ENCODE data around the gene EGFLAM. TPM values are rescaled to one million over a fixed set of nuclear protein-coding genes. Genes with fewer than 3 reads are reported as not detected.

Gene EGFLAM
- total RNA-seq = 132 TPM
- long read RNA-seq, transcript EGFLAM-207 (6 exons, 889 nt) = minor isoform, 7 of 556 reads
- long read RNA-seq, transcript EGFLAM-205 (6 exons, 1,299 nt) = major isoform, 491 of 556 reads
- long read RNA-seq, transcript EGFLAM-211 (5 exons, 676 nt) = minor isoform, 6 of 556 reads
- long read RNA-seq, partial matches to known transcripts = 9 of 556 reads
- long read RNA-seq, other reads (novel, unspliced or antisense) = 42 of 556 reads

DNA sequence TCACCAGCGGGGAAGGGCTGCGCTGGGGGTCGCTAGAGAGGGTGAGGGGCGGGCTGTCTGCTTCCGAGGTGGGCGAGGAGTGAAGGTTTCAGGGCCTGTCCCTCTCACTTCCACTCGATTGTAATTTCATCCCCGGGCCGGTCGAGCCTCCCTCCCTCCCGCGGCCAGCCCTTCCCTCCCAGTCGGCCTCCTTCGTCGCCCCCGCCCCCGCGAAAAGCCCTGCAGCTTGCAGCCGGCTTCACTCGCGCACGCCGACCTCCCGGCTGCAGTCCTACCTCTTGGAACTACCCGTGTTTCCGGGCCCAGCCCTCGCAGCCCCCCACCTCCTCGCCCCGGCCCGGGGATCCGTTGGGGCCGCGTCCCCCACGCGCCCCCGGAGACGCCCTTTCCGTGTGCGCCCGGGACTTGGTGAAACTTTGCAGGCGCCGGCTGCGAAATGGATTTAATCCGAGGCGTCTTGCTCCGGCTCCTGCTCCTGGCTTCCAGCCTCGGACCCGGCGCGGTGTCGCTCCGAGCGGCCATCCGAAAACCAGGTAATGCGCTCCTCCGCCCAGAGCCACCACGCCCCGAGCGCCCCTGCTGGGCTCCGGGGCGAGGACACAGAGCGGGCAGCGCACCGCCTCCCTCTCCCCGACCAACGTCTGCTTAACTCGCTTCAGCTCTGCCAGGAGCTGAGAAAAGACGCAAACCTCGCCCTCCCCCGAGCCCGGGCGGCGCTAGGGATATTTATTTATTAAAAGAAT is at the start of gene EGFLAM:
EGFLAM (plus strand) TSS at position 241 of the 743 bp plus-strand sequence; CDS start at position 437, 196 bp downstream.
- no peak for DNase-seq (ENCODE audit: low spot score)

DNA sequence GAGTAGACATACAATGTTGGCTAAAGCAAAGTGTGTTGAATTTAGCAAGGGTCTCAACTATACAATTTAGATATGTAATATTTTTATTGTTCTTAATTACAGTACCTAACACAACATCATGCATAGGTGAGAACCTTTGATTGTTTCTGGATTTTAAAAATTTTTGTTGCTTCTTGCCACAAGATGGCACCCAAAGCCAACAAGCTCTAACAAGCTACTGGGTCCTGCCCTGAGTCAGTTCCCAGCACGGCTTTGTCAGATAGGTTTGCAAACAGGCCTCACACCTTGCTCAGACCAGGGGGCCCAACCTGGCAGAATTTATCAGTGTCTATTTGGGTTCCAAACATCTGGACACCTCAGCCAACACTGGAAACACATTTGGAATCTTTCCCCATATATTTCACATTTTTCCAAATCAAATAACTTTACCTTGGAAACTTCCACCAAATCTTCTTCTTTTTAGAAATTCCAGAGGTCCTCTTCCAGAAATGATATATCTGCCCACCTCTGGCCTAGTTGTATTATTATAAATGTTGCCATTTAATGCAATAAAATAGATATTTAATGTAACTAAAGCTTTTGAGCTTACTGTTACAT is 49.5 kb upstream of the EGFLAM start:
- DNase-seq (ENCODE audit: low spot score) = no peak

DNA sequence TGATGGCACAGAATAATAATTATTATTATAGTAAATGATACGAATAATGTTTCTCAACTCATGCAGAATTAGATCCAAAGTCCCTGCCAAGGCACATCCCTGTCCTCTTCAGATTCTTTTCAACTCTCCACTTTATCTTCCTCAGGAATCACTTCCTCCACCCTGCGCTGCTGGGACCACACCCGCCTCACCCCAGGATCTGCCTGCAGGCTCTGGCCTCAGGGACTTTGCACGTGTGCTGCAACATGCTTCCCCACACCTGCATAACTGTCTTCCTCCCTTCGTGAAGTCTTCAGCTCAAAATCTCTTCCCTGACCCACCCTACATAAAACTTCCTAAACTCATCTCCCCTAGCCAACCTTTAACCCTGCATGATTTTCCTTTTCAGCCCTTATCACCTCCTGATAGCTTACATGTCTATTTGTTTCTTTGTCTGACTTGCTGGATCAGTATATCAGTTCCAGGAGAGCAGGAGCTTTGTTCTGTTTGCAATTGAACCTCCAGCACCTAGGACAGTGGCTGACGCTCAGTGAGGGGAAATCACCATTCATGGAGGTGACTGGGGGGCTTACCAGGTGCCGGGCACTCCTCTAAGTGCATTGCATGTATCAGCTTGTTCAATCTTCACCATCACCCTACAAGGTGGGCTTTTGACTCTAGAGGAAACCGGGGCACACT is 47.5 kb upstream of the EGFLAM start:
- DNase-seq (ENCODE audit: low spot score) = no peak

DNA sequence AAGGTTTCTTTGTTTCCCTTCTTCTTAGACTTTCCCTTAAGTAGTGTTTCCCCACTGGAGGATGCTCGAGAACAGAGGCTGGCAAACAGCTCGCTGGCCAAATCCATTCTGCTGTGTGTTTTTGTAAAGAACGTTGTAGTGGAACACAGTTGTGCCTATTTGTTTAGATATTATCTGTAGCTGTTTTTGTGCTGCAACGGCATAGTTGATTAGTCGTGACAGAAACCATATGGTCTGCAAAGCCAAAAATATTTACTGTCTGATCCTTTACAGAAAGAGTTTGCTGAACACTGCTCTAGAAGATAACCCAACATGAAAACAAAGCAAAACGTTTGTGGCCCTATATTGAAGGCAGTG is 47.0 kb upstream of the EGFLAM start:
- DNase-seq (ENCODE audit: low spot score) = no peak

DNA sequence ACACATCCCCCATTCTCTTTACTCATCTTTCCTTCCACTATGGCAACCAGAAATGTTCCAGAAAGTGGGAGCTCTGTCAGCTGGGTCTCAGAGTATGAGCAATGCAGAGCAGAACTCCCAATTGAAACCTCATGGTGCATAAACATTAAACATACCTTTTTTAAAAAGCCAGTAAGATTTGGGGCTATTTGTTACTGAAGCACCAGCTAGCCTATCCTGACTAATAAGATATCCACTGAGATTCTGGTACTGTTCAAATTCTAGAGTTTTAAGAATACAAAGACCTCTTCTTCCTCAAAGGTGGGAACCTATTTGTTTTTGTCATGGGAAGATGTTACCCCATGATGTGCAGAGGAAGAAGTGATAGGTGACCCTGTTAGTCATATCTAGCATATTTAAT is 46.1 kb upstream of the EGFLAM start:
- no peak for DNase-seq (ENCODE audit: low spot score)

GRCh38 chr5:38226091-38226490 is 32.3 kb upstream of the EGFLAM start:
- no peak for DNase-seq (ENCODE audit: low spot score)

GRCh38 chr5:38228914-38229313 is 29.4 kb upstream of the EGFLAM start:
- DNase-seq (ENCODE audit: low spot score) = no peak

DNA sequence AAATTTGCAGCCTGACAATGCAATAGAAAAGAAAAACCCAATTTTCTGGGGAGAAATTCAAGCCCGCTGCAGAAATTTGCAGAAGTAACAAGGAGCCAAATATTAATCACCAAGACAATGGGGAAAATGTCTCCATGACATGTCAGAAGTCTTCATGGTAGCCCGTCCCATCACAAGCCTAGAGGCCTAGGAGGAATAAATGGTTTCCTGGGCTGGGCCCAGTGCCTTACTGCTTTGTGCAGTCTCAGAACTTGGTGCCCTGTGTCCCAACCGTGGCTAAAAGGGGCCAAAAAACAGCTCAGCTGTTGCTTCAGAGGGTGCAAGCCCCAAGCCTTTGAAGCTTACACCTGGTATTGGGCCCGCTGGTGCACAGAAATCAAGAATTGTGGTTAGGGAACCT is 23.6 kb upstream of the EGFLAM start:
- DNase-seq (ENCODE audit: low spot score) = no peak

DNA sequence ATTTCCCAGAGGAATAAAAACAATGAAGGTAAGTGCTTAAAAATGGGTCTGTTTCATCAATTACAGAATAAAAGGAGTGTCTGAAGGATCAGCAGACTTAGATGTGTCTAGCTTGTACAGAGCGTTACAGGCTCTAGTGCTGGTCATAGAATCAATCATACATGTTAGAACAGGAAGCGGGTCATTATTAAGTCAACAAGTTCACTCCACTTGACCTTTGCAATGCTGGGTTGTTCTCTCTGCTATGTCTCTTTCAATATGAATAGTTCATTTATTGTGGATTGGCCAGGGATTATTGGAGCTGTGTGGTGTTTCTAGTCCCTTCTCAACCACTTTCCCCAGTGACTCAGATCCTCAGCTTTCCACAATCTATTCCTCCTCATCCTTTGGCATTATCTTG is 20.7 kb upstream of the EGFLAM start:
- DNase-seq (ENCODE audit: low spot score) = no peak

DNA sequence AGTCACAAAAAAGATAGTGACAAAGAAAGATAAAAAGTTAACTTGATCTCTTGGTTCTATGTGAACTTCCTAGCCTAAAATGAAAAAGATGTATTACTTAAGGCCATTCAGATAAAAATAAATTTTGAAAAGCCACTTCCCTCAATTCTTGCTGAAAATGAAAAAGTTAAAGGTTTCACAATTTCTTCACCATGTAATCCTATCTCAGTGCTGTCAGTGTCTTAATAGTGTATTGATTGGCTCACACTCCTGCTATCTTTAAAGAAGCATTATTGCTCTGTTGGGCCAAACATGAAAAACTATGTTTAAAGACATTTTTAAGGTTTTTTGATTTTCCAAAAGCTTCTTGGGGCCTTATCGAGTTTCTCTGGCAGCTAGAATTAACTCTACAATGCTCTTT is 18.1 kb upstream of the EGFLAM start:
- no peak for DNase-seq (ENCODE audit: low spot score)

DNA sequence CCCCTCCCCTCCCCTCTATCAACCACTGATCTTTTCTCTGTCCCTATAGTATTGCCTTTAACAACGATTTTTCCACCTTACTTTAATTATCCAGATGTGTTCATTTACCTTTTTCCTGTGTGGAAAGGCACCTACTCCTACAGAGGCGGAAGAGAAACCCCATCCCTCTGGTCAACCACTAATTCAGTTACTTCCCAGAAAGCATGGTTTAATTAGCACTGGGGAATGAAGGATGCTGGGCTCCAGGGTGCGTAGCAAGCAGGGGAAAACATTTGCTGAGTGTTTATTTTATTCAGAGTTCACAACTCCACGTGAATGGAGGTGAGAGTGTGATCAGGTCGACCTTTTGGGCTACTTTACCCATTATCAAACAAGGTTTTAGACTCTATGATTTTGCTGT is 16.7 kb upstream of the EGFLAM start:
- no peak for DNase-seq (ENCODE audit: low spot score)

DNA sequence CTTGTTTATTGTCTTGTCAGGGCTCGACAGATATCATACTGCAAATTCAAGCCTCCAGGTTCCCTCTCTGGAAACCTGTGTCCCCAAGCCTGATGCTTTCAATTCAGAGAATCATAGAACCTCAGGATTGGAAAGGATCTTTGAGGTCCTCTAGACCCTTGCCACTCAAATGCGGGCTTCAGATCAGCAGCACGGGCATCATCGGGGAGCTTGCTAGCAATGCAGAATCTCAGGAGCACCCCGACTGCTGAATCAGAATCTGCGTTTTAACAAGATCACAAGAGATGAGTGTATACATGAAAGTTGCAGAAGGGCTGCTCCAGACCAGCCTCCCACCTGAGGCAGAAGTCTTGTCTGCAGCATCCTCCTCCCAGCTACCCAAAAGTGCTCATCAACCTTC is 13.1 kb upstream of the EGFLAM start:
- DNase-seq (ENCODE audit: low spot score) = no peak

GRCh38 chr5:38249301-38249700 is 9.1 kb upstream of the EGFLAM start:
- no peak for DNase-seq (ENCODE audit: low spot score)

DNA sequence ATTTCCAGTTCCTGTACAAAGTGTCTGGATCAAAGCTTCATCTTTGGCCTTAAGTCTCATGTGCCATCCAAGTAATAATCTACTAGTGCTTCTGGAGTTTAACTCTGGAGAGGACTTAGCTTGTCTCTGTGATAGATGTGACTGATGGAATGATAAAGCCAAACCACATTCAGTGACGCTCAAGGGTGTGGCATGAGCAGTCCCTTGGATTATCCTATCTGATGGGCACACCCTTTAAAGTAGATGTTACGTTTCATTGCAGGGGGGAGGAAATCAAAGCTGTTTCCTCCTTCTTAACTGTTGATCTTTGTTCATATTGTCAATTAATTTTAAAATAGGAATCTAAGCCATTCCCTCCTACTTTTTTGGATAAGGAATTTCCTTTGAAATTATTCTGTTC is 8.5 kb upstream of the EGFLAM start:
- no peak for DNase-seq (ENCODE audit: low spot score)

DNA sequence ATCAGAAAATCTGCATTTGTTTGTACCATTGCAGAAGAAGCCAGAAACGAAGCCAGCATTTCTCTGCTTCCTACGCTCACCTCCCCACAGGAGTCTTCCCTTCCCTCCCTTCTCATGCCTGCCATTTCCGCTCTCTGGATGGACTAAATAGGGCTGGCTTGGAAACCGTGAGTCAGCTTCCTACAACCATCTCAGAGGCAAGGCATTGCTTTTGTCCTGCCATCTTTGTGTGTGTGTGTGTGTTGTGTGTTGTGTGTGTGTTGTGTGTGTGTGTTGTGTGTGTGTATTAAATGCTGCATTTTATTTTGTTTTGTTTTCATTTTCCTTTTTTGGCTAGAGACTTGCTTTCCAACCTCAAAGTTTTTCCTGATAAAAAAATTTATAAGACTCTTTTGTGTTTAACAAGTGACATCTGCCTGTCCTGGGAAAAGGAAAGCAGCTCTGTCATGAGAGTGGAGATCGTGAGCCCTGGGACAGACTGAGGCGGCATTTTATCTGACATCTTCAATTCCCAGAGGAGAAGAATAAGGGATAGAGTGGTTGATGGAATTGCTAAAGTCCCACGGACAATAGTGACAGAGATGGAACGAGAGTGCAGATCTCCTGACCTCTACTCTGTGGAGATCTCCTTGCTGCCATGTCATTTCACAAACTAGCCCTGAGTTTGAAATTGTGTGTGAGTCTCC is 7.5 kb upstream of the EGFLAM start:
- DNase-seq (ENCODE audit: low spot score) = no peak

- DNase-seq (ENCODE audit: low spot score) = no peak
Observed at GRCh38 chr5:38253759-38254158, 4.6 kb upstream of the EGFLAM start.

- DNase-seq (ENCODE audit: low spot score) = no peak
Observed at GRCh38 chr5:38257308-38258041, 884 bp upstream of the EGFLAM start.

DNA sequence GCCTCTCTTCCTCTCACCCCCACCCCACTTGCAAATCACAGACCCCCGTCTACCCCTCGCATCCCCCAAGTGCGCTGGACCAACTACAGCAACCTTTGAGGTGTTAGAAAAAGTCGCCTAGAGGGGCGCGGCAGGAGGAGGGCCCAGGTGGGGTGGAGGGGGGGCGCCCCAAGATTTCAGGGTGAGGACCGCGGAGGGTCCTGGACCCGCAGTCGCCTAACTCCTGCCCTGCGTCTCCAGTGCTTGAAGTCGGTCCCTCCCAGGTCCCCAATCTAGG is 379 bp upstream of the EGFLAM start:
- no peak for DNase-seq (ENCODE audit: low spot score)

DNA sequence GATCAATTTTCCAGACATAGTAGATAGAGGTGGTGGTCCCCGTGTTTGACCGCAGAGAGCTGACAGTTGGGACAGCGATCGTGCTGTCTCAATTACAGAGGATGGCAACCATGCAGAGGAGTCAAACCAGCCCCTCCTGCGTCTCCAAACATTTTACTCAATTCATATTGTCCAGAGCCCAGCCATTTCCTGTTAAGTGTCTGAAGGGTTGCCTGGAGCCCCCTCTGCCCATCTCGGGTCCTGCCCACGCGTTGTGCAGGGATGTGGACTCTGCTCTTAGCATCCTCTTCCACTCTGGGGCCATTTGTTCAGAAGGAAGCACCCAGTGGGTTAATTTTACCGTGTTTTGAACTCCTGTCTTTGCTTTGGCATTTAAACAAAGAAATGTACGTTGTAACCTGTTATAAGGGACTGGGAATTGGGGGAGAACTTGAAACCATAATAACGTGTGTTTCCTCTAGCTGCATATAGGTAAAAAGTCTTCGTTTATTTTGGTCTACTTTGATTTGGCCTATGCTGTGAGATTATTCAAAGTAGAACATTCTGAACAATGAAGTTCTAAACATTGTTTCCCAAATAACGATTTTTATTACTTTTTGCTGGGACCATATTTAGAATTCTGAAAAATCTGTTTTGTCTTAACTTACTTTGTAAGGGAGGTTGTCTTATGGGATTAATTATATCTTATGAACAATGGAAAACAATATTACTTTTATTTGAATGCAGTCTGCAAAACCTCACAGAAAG is 876 bp downstream of the EGFLAM start:
- DNase-seq (ENCODE audit: low spot score) = no peak

GRCh38 chr5:38259809-38260160 is 1.4 kb downstream of the EGFLAM start:
- DNase-seq (ENCODE audit: low spot score) = no peak

DNA sequence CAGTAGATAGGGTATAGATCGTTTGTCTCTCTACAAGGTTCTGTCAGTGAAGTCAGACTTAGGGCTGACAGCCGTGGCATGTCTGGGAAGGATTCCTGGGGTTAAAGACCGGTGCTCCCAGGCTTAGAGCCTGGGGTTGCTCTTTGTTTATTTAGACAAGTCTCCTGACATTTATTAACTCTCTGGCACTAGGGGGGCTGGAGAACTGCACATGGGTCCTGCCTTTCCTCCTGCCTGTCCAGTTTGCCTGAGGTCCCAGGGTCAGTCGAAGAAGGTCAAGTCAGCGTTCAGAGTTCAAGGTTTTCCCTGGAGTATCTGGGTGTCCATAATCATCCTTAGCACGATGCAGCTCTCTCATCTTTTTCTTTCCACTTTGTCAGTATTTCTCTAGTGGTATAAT is 5.6 kb downstream of the EGFLAM start:
- DNase-seq (ENCODE audit: low spot score) = no peak
